Measurements from ENCODE around the gene CNPY3. TPM values are rescaled to one million over a fixed set of nuclear protein-coding genes. Genes with fewer than 3 reads are reported as not detected.

CNPY3 gene
- total RNA-seq, 4 donors from 2014 or later: 23.3 to 37.9 (median 36.8) TPM

GRCh38 chr6:42970871-42971612 is 41.8 kb downstream of the CNPY3 start:
- TF ChIP-seq POLR2A (IDR thresholded peaks at IDR 0.05) (no peak), EP300 (IDR thresholded peaks at IDR 0.05) (no peak), POLR2AphosphoS5 (IDR thresholded peaks at IDR 0.05) (no peak), CTCF (IDR thresholded peaks at IDR 0.05) (no peak)
- peaks cover 0 to 40% of the 10 kb centered on the region in 2 donors for H3K36me3 ChIP-seq
- 76 to 79% methylated on average over 4 of the region's 4 CpGs for WGBS, 2 donors (ENCODE audit: low coverage in 1 of 2)
- ATAC-seq: no peak
- no peak overlapping the region for H3K4me3 ChIP-seq
- no peaks in the 10 kb centered on the region for H3K27me3 ChIP-seq
- H3K27ac ChIP-seq: no peak overlapping the region
- no peaks in the 10 kb centered on the region for H3K9me3 ChIP-seq
- peaks cover 0 to 6% (median 0%) of the 10 kb centered on the region in 3 donors for H3K4me1 ChIP-seq

- no peak overlapping the region for H3K4me3 ChIP-seq
- peaks cover 0 to 13% (median 0%) of the 10 kb centered on the region in 3 donors for H3K4me1 ChIP-seq
- no peaks in the 10 kb centered on the region for H3K27me3 ChIP-seq
- H3K27ac ChIP-seq: no peak overlapping the region
- ATAC-seq: no peak
- 87 to 92% methylated on average over 3 of the region's 3 CpGs for WGBS, 2 donors (ENCODE audit: low coverage in 1 of 2)
- peaks cover 0 to 32% of the 10 kb centered on the region in 2 donors for H3K36me3 ChIP-seq
- TF ChIP-seq POLR2AphosphoS5 (IDR thresholded peaks at IDR 0.05) (no peak), POLR2A (IDR thresholded peaks at IDR 0.05) (no peak), EP300 (IDR thresholded peaks at IDR 0.05) (no peak)
- H3K9me3 ChIP-seq: no peaks in the 10 kb centered on the region
Observed at GRCh38 chr6:42971746-42972327, 42.6 kb downstream of the CNPY3 start.

GRCh38 chr6:42973926-42974325 is 44.6 kb downstream of the CNPY3 start:
- Histone ChIP-seq H3K4me1 (peaks cover 0 to 30% (median 5%) of the 10 kb centered on the region in 3 donors), H3K4me3 (no peak overlapping the region), H3K9me3 (no peaks in the 10 kb centered on the region), H3K27me3 (no peaks in the 10 kb centered on the region), H3K36me3 (peaks cover 0 to 13% of the 10 kb centered on the region in 2 donors), H3K27ac (no peak overlapping the region)
- 62% methylated on average over 3 of the region's 3 CpGs; no CpG with 5 or more reads in 1 of the 2 donors for WGBS, 2 donors (ENCODE audit: low coverage in 1 of 2)
- TF ChIP-seq POLR2AphosphoS5 (IDR thresholded peaks at IDR 0.05) (no peak), EP300 (IDR thresholded peaks at IDR 0.05) (no peak), CTCF (IDR thresholded peaks at IDR 0.05) (no peak), POLR2A (IDR thresholded peaks at IDR 0.05) (no peak)
- no peak for ATAC-seq

GRCh38 chr6:42974919-42975505 is 45.7 kb downstream of the CNPY3 start:
- ATAC-seq: no peak
- 46 to 97% methylated on average over 2 to 3 of the region's 5 CpGs for WGBS, 2 donors (ENCODE audit: low coverage in 1 of 2)
- no peaks in the 10 kb centered on the region for H3K27me3 ChIP-seq

More at GRCh38 chr6:42974919-42975505, 45.7 kb downstream of the CNPY3 start:
- no peak overlapping the region for H3K27ac ChIP-seq
- TF ChIP-seq POLR2AphosphoS5 (IDR thresholded peaks at IDR 0.05): no peak
- no peak for TF ChIP-seq EP300 (IDR thresholded peaks at IDR 0.05)
- no peak for TF ChIP-seq CTCF (IDR thresholded peaks at IDR 0.05)
- TF ChIP-seq POLR2A (IDR thresholded peaks at IDR 0.05): no peak
- no peaks in the 10 kb centered on the region for H3K9me3 ChIP-seq
- H3K36me3 ChIP-seq: peaks cover 0 to 3% of the 10 kb centered on the region in 2 donors
- no peak overlapping the region for H3K4me3 ChIP-seq
- peaks cover 0 to 38% (median 10%) of the 10 kb centered on the region in 3 donors for H3K4me1 ChIP-seq

Measured in gastroesophageal sphincter (tissue), 4 donors.